GM18951 (cell line): ENCODE measurements around the gene FBXW12.
"Not testable (repeated sequence)": the region's sequence is repeated elsewhere in the genome, so short reads cannot be mapped to it uniquely, and the experiment has no call there.

Experiments used
- POLR2A ChIP-seq: IDR thresholded peaks from 4 replicates; pipeline ENCODE4 v1.6.1; 2011; ENCODE audit warnings: mild to moderate bottlenecking; ENCODE audit not compliant: insufficient read length, insufficient read depth; ENCODE audit errors: extremely low read depth
- in situ Hi-C: fragments of 300-500 bp; cut with MboI; formaldehyde crosslinking; loops from one replicate; pipeline ENCODE4 v1.12.0; 2022; ENCODE audit warnings: low sequenced_read_pairs, mixed read lengths, inconsistent platforms; ENCODE audit not compliant: unreplicated experiment

The FBXW12 gene, protein sequence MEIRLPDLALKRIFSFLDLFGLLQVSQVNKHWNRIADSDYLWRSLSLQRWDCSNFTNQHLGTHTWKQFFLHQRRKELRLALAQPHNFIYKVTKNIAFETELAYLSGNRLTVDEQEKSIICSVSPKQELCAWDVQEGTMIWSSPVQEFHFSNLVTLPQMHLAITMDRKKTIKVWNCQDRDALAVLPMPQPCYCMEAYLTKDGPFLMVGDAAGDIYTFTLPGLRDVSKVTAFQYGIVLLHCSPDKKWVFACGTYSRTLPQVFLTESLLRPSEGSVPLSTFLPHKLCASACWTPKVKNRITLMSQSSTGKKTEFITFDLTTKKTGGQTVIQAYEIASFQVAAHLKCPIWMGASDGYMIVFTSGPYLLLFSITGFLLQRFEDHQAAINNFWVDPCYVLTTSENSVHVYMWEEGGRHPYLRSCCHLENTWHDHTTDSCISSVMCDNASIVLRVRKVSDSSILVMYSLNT

GRCh38 chr3:48371651-48372376, at the start of gene FBXW12:
FBXW12 (plus strand) TSS chr3:48372219; CDS start chr3:48372768, 549 bp downstream.
- in situ Hi-C loops: no loop called here
- no peak for TF ChIP-seq POLR2A

GRCh38 chr3:48331706-48332435, 40.1 kb upstream of the FBXW12 start:
- in situ Hi-C loops: not testable (repeated sequence)

- in situ Hi-C loops: not testable (repeated sequence)
Measured at GRCh38 chr3:48333346-48334245, 38.4 kb upstream of the FBXW12 start, which contains the start of gene SPINK8. SPINK8 (minus strand) TSS chr3:48333661; CDS start chr3:48328341, 5,320 bp downstream.

DNA sequence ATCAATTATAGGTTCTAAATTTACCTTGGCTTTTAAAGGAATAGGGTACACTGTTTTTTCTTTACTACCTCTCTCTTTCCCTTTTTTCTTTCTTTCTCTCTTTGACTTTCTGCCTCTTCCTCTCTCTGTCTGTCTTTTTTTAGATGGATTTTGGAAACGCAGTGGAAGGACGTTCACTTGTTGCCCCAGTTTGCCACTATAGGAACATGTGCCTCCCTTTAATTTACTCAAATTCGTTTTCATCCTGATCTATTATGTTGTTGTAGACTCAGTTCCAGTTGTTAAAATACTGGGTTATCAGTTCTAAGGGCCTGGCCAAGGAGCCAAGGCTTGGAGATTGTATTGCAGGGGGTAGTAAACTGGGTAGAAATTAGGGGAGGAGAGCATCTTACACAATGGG, 37.4 kb upstream of the FBXW12 start:
- no peak for TF ChIP-seq POLR2A
- in situ Hi-C loops: no loop called here

DNA sequence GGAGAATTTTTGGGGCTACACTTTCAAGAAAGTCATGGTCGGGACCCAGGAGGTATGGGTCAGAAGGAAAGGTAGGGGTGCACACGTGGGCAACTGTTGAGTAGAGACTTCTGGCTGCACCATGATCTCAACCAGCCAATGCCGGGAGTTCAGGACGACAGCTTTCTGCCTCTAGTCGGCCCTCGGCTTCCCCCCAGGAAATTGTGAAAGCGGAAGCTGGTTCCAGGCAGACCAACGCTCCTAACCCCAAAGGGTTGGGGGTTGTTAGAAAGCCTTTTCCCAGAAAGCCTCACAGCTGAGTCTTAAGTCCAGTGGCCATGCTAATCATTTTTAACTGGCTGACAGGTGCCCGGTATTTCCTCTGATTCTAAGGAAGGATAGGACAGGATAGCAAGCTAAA, 36.7 kb upstream of the FBXW12 start:
- in situ Hi-C loops: not testable (repeated sequence)

DNA sequence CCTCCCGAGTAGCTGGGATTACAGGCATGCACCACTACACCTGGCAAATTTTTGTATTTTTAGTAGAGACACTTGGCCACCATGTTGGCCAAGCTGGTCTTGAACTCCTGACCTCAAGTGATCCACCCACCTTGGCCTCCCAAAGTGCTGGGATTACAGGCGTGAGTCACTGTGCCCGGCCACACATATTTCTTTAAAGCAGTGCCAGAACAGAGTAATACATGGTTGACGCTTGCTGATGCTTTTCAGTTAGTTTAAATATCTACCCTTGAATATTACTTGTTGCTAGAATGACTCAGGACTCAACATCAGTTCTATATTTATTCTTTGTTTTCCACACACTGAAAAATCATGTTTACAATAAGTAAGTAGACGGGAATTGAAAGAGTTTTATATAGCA, 34.5 kb upstream of the FBXW12 start:
- in situ Hi-C loops: not testable (repeated sequence)

DNA sequence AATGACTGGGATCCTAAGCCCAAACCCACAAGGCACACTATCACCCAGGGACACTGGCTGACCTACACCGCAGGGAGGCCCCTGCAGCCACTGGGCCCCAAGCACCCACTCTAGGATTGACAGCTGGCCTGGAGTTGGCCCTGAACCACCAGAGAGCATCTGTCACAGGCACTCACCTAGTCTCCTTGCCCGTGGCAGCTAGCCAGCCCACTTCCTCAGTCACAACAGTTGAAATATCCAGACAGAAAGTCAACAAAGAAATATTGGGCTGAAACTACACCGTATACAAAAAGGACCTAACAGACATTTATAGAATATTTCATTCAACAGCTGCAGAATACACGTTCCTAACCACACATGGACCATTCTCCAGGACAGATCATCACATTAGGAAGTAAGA, 33.4 kb upstream of the FBXW12 start:
- TF ChIP-seq POLR2A: no peak

GRCh38 chr3:48343432-48343831, 28.6 kb upstream of the FBXW12 start:
- no peak for TF ChIP-seq POLR2A
- in situ Hi-C loops: no loop called here

More for the DNA sequence above, 33.4 kb upstream of the FBXW12 start:
- in situ Hi-C loops: no loop called here

GRCh38 chr3:48344867-48345507, 27.0 kb upstream of the FBXW12 start:
- TF ChIP-seq POLR2A: no peak

GRCh38 chr3:48345946-48346572, 26.0 kb upstream of the FBXW12 start:
- no peak for TF ChIP-seq POLR2A
- in situ Hi-C loops: no loop called here

More at GRCh38 chr3:48344867-48345507, 27.0 kb upstream of the FBXW12 start:
- in situ Hi-C loops: no loop called here

DNA sequence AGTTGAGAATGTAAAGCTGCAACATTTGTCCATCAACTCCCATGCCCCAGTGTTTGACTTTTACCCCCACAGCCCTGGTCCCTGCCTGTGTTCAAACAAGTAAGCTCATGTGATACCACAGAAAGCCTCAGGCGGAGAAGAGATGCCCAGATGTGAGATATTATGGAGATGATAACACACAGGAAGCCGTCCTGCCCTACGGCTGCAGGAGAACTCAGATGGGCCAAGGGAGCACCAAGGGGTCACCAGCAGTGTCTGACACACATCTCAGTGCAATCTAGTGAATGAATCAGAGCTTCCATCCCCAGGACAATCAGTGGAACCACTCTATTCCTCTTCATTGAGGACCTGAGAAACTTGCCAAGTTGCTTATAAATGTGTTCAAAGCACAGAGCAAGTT, 24.5 kb upstream of the FBXW12 start:
- TF ChIP-seq POLR2A: no peak
- in situ Hi-C loops: no loop called here

DNA sequence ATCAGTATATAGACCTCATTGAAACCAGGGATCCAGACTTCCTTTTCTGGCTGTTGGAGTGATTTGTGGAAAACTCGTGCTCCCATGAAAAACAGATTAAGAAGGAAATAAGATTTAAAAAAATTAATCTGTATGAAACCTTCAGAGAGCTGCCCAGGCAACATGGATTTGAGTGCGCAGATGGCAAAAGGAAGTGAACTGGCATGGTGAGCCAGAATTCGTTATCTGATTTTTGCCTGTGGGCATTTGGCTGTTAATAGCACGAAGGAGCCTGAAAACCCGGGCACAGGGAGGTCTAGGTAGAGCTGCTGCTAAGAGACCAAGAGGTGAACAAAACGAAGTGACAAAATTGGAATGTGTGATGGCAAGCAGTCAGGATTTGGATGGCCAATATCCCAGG, 19.5 kb upstream of the FBXW12 start:
- in situ Hi-C loops: no loop called here
- TF ChIP-seq POLR2A: no peak
